ENCODE measurements around the gene ACRBP. TPM values are rescaled to one million over a fixed set of nuclear protein-coding genes. Genes with fewer than 3 reads are reported as not detected.

The ACRBP gene
- total RNA-seq, 1 donor from 2014 or later: 0.75 TPM

GRCh38 chr12:6640497-6640896 is 6.7 kb downstream of the ACRBP start:
- H3K27me3 ChIP-seq (ENCODE audit: control insufficient read depth, insufficient read depth, low read length): no peaks in the 10 kb centered on the region
- no peaks in the 10 kb centered on the region for H3K36me3 ChIP-seq (ENCODE audit: control insufficient read depth, insufficient read depth, low read length)
- no peak overlapping the region for H3K4me3 ChIP-seq (ENCODE audit: low read depth, low read length)
- TF ChIP-seq CTCF (IDR thresholded peaks at IDR 0.05; ENCODE audit: insufficient read depth, low read length, poor library complexity, severe bottlenecking): no peak
- DNase-seq (ENCODE audit: low read depth): no peak

- TF ChIP-seq CTCF (IDR thresholded peaks at IDR 0.05; ENCODE audit: insufficient read depth, low read length, poor library complexity, severe bottlenecking): no peak
- no peak for DNase-seq (ENCODE audit: low read depth)
- Histone ChIP-seq H3K4me3 (ENCODE audit: low read depth, low read length) (no peak overlapping the region), H3K27me3 (ENCODE audit: control insufficient read depth, insufficient read depth, low read length) (no peaks in the 10 kb centered on the region), H3K36me3 (ENCODE audit: control insufficient read depth, insufficient read depth, low read length) (no peaks in the 10 kb centered on the region)
These were observed 8.0 kb downstream of the ACRBP start for GRCh38 chr12:6639151-6639801.

- TF ChIP-seq CTCF (IDR thresholded peaks at IDR 0.05; ENCODE audit: insufficient read depth, low read length, poor library complexity, severe bottlenecking): no peak
- H3K27me3 ChIP-seq (ENCODE audit: control insufficient read depth, insufficient read depth, low read length): no peaks in the 10 kb centered on the region
- H3K36me3 ChIP-seq (ENCODE audit: control insufficient read depth, insufficient read depth, low read length): no peaks in the 10 kb centered on the region
- H3K4me3 ChIP-seq (ENCODE audit: low read depth, low read length): no peak overlapping the region
- no peak for DNase-seq (ENCODE audit: low read depth)
These were observed 8.9 kb downstream of the ACRBP start for GRCh38 chr12:6638305-6638704.

GRCh38 chr12:6635856-6636531 is 11.2 kb downstream of the ACRBP start, which contains the start of gene LPAR5:
Gene LPAR5 (minus strand): TSS chr12:6635959. CDS start chr12:6621248, 14,711 bp downstream.
- Histone ChIP-seq H3K4me3 (ENCODE audit: low read depth, low read length) (no peak within 1 kb of the TSS), H3K27me3 (ENCODE audit: control insufficient read depth, insufficient read depth, low read length) (no peaks in the 10 kb centered on the region), H3K36me3 (ENCODE audit: control insufficient read depth, insufficient read depth, low read length) (no peaks in the 10 kb centered on the region)
- TF ChIP-seq CTCF (IDR thresholded peaks at IDR 0.05; ENCODE audit: insufficient read depth, low read length, poor library complexity, severe bottlenecking): no peak
- no peak for DNase-seq (ENCODE audit: low read depth)

- no peak for DNase-seq (ENCODE audit: low read depth)
- no peak for TF ChIP-seq CTCF (IDR thresholded peaks at IDR 0.05; ENCODE audit: insufficient read depth, low read length, poor library complexity, severe bottlenecking)
- no peaks in the 10 kb centered on the region for H3K27me3 ChIP-seq (ENCODE audit: control insufficient read depth, insufficient read depth, low read length)
- no peaks in the 10 kb centered on the region for H3K36me3 ChIP-seq (ENCODE audit: control insufficient read depth, insufficient read depth, low read length)
- H3K4me3 ChIP-seq (ENCODE audit: low read depth, low read length): no peak overlapping the region
These were observed 11.8 kb downstream of the ACRBP start for GRCh38 chr12:6635375-6635855.

All from kidney epithelial cell (primary cell).